HFFc6 (cell line): ENCODE data around the gene CDK11B. TPM values are rescaled to one million over a fixed set of nuclear protein-coding genes. Genes with fewer than 3 reads are reported as not detected.

Source experiments
- DNase-seq: peaks from one replicate; pipeline ENCODE4 v3.0.0-alpha.2; 2018
- H3K27ac Mint-ChIP-seq: 2 replicates; pipeline ENCODE4 v1.8.0; 2020; ENCODE audit warnings: mild to moderate bottlenecking, mixed read lengths
- H3K27me3 Mint-ChIP-seq: 2 replicates; pipeline ENCODE4 v1.8.0; 2021; ENCODE audit warnings: mild to moderate bottlenecking, moderate library complexity, mixed read lengths; ENCODE audit not compliant: insufficient read depth
- H3K36me3 Mint-ChIP-seq: 2 replicates; pipeline ENCODE4 v1.8.0; 2021; ENCODE audit warnings: low read depth, mixed read lengths
- H3K4me1 Mint-ChIP-seq: 2 replicates; pipeline ENCODE4 v1.8.0; 2020; ENCODE audit warnings: low read depth, mixed read lengths
- H3K4me3 Mint-ChIP-seq: 2 replicates; pipeline ENCODE4 v1.8.0; 2020; ENCODE audit warnings: mild to moderate bottlenecking, moderate library complexity, mixed read lengths
- H3K9me3 Mint-ChIP-seq: 2 replicates; pipeline ENCODE4 v1.8.0; 2020; ENCODE audit warnings: mild to moderate bottlenecking, mixed read lengths
- total RNA-seq, 6 experiments: library from RNA; stranded (reverse); fragmentation: NEBNext Ultra II Directional; extraction: Animal tissue kit (Norgen Biotek cat#: 25700); gene quantifications; 2 replicates in 1 of 6; 3 replicates in 5 of 6; pipeline ENCODE4 v1.2.3, GENCODE V29; 2021
- TF ChIP-seq, protein P1 (sequence below): fragments of 200-600 bp; sonication (generic); IDR thresholded peaks from 2 replicates; pipeline ENCODE4 v1.5.0; 2021; ENCODE audit warnings: antibody characterized with exemption, mild to moderate bottlenecking

Gene CDK11B
- total RNA-seq, 6 experiments from 2014 or later, result 21.6 to 27.5 (median 24.8) TPM

DNA sequence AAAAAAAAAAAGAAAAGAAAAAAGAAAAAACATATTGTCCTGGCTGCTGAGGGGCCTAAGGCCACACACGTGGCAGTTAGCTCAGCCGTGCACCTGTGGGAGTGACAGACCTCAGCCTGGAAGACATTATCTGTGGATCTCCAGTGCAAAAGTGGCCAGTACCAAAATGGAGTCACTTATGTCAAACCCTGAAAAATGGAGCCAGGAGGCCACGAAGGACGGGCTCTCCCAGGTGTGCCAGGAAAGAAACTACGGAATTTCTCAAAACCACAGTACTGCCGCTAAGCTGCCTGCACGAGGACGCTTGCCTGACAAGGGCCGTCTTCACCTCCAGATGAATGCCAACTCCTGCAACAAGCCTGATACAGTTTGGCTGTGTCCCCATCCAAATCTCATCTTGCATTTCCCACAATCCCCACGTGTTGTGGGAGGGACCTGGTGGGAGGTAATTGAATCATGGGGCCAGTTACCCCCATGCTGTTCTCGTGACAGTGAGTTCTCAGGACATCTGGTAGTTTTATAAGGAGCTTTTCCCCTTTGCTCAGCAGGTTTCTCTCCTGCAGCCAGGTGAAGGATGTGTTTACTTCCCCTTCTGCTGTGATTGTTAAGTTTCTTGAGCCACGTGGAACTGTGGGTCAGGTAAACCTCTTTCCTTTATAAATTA is 48.9 kb downstream of the CDK11B start:
- Mint-ChIP-seq H3K36me3 (peaks cover 7% of the 10 kb centered on the region; the same call in 1 of the 2 replicates), H3K9me3 (no peaks in the 10 kb centered on the region), H3K4me1 (peaks cover 16% of the 10 kb centered on the region), H3K4me3 (no peak overlapping the region), H3K27ac (no peak overlapping the region), H3K27me3 (peaks cover 2% of the 10 kb centered on the region; the same call in 1 of the 2 replicates)
- TF ChIP-seq, protein P1, sequence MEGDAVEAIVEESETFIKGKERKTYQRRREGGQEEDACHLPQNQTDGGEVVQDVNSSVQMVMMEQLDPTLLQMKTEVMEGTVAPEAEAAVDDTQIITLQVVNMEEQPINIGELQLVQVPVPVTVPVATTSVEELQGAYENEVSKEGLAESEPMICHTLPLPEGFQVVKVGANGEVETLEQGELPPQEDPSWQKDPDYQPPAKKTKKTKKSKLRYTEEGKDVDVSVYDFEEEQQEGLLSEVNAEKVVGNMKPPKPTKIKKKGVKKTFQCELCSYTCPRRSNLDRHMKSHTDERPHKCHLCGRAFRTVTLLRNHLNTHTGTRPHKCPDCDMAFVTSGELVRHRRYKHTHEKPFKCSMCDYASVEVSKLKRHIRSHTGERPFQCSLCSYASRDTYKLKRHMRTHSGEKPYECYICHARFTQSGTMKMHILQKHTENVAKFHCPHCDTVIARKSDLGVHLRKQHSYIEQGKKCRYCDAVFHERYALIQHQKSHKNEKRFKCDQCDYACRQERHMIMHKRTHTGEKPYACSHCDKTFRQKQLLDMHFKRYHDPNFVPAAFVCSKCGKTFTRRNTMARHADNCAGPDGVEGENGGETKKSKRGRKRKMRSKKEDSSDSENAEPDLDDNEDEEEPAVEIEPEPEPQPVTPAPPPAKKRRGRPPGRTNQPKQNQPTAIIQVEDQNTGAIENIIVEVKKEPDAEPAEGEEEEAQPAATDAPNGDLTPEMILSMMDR, result no peak
- DNase-seq, result no peak

DNA sequence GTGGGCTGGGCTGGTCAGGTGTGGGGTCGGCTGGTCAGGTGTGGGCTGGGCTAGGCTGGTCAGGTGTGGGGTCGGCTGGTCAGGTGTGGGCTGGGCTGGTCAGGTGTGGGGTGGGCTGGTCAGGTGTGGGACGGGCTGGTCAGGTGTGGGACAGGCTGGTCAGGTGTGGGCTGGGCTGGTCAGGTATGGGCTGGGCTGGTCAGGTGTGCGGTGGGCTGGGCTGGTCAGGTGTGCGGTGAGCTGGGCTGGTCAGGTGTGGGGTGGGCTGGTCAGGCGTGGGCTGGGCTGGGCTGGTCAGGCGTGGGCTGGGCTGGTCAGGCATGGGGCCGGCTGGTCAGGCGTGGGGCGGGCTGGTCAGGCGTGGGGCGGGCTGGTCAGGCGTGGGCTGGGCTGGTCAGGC is 52.6 kb downstream of the CDK11B start:
- no peak overlapping the region for H3K27ac Mint-ChIP-seq
- peaks cover 8% of the 10 kb centered on the region; the same call in 1 of the 2 replicates for H3K27me3 Mint-ChIP-seq
- DNase-seq, result no peak
- no peaks in the 10 kb centered on the region for H3K4me1 Mint-ChIP-seq
- H3K36me3 Mint-ChIP-seq, result no peaks in the 10 kb centered on the region
- no peaks in the 10 kb centered on the region for H3K9me3 Mint-ChIP-seq
- no peak overlapping the region for H3K4me3 Mint-ChIP-seq
- TF ChIP-seq, protein P1, result no peak

DNA sequence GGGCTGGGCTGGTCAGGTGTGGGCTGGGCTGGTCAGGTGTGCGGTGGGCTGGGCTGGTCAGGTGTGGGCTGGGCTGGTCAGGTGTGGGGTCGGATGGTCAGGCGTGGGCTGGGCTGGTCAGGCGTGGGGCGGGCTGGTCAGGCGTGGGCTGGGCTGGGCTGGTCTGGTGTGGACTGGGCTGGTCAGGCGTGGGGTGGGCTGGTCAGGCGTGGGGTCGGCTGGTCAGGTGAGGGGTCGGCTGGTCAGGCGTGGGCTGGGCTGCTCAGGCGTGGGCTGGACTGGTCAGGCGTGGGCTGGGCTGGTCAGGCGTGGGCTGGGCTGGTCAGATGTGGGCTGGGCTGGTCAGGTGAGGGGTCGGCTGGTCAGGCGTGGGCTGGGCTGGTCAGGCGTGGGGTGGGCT is 53.1 kb downstream of the CDK11B start:
- no peak for DNase-seq
- TF ChIP-seq, protein P1, result no peak
- Mint-ChIP-seq H3K27me3 (peaks cover 8% of the 10 kb centered on the region; the same call in 1 of the 2 replicates), H3K4me3 (no peak overlapping the region), H3K27ac (no peak overlapping the region), H3K9me3 (no peaks in the 10 kb centered on the region), H3K36me3 (no peaks in the 10 kb centered on the region), H3K4me1 (no peaks in the 10 kb centered on the region)

DNA sequence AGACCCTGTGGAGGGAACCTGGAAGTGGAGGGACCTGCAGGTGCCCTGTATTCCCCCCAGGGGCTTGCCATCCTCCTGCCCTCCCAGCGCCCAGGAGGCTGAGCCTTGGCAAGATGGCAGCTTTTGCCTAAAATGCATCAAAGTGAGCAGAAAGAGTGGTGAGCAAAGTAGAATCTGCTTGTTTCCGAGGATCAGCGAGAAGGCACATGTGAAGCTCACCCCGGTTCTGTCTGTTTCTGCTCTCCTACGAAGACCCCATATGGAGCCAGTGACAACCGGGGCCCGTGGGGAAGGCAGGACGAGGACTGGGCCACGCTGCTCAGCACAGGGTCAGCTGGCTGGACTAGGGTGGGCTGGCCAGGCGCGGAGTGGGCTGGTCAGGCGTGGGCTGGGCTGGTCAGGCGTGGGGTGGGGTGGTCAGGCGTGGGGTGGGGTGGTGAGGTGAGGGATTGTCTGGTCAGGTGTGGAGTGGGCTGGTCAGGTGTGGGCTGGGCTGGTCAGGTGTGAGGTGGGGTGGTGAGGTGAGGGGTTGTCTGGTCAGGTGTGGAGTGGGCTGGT is 53.7 kb downstream of the CDK11B start:
- Mint-ChIP-seq H3K9me3 (no peaks in the 10 kb centered on the region), H3K36me3 (no peaks in the 10 kb centered on the region), H3K27me3 (peaks cover 8% of the 10 kb centered on the region; the same call in 1 of the 2 replicates), H3K4me3 (no peak overlapping the region), H3K4me1 (no peaks in the 10 kb centered on the region), H3K27ac (no peak overlapping the region)
- DNase-seq, result no peak
- TF ChIP-seq, protein P1, result no peak

DNA sequence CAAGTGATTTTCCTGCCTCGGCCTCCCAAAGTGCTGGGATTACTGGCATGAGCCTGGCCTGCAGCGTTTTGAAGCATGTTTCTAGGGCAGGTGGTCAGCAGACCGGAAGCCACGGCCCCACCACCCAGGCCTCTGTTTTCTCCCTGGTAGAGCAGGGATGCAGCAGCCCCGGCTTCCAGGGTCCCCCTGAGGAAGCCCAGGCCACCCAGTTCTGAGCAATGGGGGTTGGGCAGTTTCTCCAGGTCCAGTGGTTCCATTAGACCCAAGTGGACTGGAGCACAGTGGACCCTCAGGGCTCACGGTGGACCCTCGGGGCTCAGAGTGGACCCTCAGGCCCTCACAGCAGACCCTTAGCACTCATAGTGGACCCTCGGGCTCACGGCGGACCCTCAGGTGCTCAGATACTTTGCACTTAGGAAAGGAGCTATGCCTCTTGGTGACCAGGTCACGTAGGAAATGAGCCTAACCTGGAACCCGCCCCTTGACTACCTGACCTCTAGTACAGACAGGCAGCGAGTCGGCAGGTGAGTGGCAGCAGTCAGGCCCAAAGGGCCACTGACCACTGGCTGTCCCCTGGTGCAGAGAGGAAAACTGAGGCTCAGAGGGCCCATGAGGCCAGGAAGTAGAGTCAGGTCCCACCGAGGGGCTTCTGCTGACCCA is 54.3 kb downstream of the CDK11B start:
- Mint-ChIP-seq H3K9me3 (no peaks in the 10 kb centered on the region), H3K27me3 (peaks cover 8% of the 10 kb centered on the region; the same call in 1 of the 2 replicates), H3K27ac (no peak overlapping the region), H3K4me3 (no peak overlapping the region), H3K36me3 (no peaks in the 10 kb centered on the region), H3K4me1 (no peaks in the 10 kb centered on the region)
- DNase-seq, result no peak
- TF ChIP-seq, protein P1, result no peak
